Liver (tissue), 9 donors: ENCODE results near the gene SLC5A3. TPM values are rescaled to one million over a fixed set of nuclear protein-coding genes. Genes with fewer than 3 reads are reported as not detected.

Experiments used
- DNase-seq: peaks from one replicate; pipeline ENCODE4 v3.0.0-alpha.2; 2017; ENCODE audit warnings: low spot score
- H3K27ac ChIP-seq, 2 donors: one replicate each; pipeline ENCODE4 v1.7.0; 2013; ENCODE audit warnings: inconsistent platforms in 2 of 2, low read length in 2 of 2, control low read depth in 1 of 2, low read depth in 1 of 2, mild to moderate bottlenecking in 1 of 2
- H3K27me3 ChIP-seq, 4 donors: one replicate each; pipeline versions ENCODE4 v1.6.1 to v1.7.0; 2013; ENCODE audit warnings: low read length in 3 of 4, inconsistent platforms in 1 of 4, mild to moderate bottlenecking in 1 of 4, moderate library complexity in 1 of 4; ENCODE audit not compliant: control insufficient read depth in 4 of 4, insufficient read depth in 4 of 4
- H3K36me3 ChIP-seq, 4 donors: one replicate each; pipeline versions ENCODE4 v1.6.1 to v1.7.0; 2013; ENCODE audit warnings: low read length in 3 of 4, mild to moderate bottlenecking in 3 of 4, low read depth in 1 of 4, moderate library complexity in 1 of 4; ENCODE audit not compliant: control insufficient read depth in 4 of 4, insufficient read depth in 3 of 4
- H3K4me1 ChIP-seq, 4 donors: one replicate each; pipeline versions ENCODE4 v1.6.1 to v1.7.0; 2013; ENCODE audit warnings: low read length in 3 of 4, mild to moderate bottlenecking in 3 of 4, moderate library complexity in 1 of 4; ENCODE audit not compliant: control insufficient read depth in 4 of 4, insufficient read depth in 4 of 4
- H3K4me3 ChIP-seq, 3 donors: one replicate each; pipeline versions ENCODE4 v1.6.1 to v1.7.0; 2013; ENCODE audit warnings: low read length in 3 of 3, control low read depth in 1 of 3, low read depth in 1 of 3, mild to moderate bottlenecking in 1 of 3
- H3K9ac ChIP-seq, 2 donors: one replicate each; pipeline ENCODE4 v1.7.0; 2013; ENCODE audit warnings: low read length in 2 of 2, mild to moderate bottlenecking in 2 of 2, moderate library complexity in 2 of 2, control low read depth in 1 of 2, low read depth in 1 of 2
- H3K9me3 ChIP-seq, 4 donors: one replicate each; pipeline versions ENCODE4 v1.6.1 to v1.7.0; 2013; ENCODE audit warnings: low read length in 3 of 4; ENCODE audit not compliant: control insufficient read depth in 4 of 4
- CTCF ChIP-seq: fragments of 150-350 bp; IDR thresholded peaks from 2 replicates; pipeline ENCODE4 v1.5.1; 2017; ENCODE audit warnings: improper control_type of control experiment, low read depth, low read length; ENCODE audit not compliant: missing input control
- FOXA1 ChIP-seq: IDR thresholded peaks from 2 replicates; pipeline ENCODE4 v1.6.1; 2016; ENCODE audit warnings: antibody characterized with exemption
- FOXA2 ChIP-seq: IDR thresholded peaks from 2 replicates; pipeline ENCODE4 v1.6.1; 2016; ENCODE audit warnings: antibody characterized with exemption
- HNF4A ChIP-seq, 2 donors: conservative IDR thresholded peaks; 2 replicates each; pipeline ENCODE4 v1.6.1; 2016; ENCODE audit warnings: antibody characterized with exemption in 2 of 2, mild to moderate bottlenecking in 2 of 2
- HNF4G ChIP-seq: IDR thresholded peaks from 2 replicates; pipeline ENCODE4 v1.6.1; 2016; ENCODE audit warnings: antibody characterized with exemption
- JUND ChIP-seq, 2 donors: IDR thresholded peaks; 2 replicates each; pipeline ENCODE4 v1.6.1; 2016; ENCODE audit warnings: antibody characterized with exemption in 2 of 2
- NR2F2 ChIP-seq: IDR thresholded peaks from 2 replicates; pipeline ENCODE4 v1.6.1; 2016; ENCODE audit warnings: antibody characterized with exemption
- RAD21 ChIP-seq, 2 donors: IDR thresholded peaks; 2 replicates each; pipeline ENCODE4 v1.6.1; 2016; ENCODE audit warnings: antibody characterized with exemption in 2 of 2, mild to moderate bottlenecking in 2 of 2
- REST ChIP-seq: IDR thresholded peaks from 2 replicates; pipeline ENCODE4 v1.6.1; 2016; ENCODE audit warnings: antibody characterized with exemption, mild to moderate bottlenecking
- RXRA ChIP-seq, 2 donors: IDR thresholded peaks; 2 replicates each; pipeline ENCODE4 v1.6.1; 2017 to 2018; ENCODE audit warnings: antibody characterized with exemption in 2 of 2, mild to moderate bottlenecking in 1 of 2
- TAF1 ChIP-seq: conservative IDR thresholded peaks from 2 replicates; pipeline ENCODE4 v1.6.1; 2016; ENCODE audit warnings: antibody characterized with exemption, mild to moderate bottlenecking
- YY1 ChIP-seq: IDR thresholded peaks from 2 replicates; pipeline ENCODE4 v1.6.1; 2016; ENCODE audit warnings: antibody characterized with exemption, mild to moderate bottlenecking
- WGBS: extraction: QIAGEN DNeasy Blood & Tissue Kit; methylation state at CpG from one replicate; pipeline ENCODE4 v1.1.7; 2013; 5-methylcytosine and 5-hydroxymethylcytosine counted together
- polyA plus RNA-seq, 2 donors: library from polyadenylated mRNA; stranded (reverse) in 1 of 2; unstranded in 1 of 2; fragments of 200-250 nt in 1 of 2; fragments of >200 nt in 1 of 2; fragmentation: Nextera tagmentation in 1 of 2; extraction: Ambion mirVana in 1 of 2; gene quantifications; one replicate each; pipeline versions ENCODE4 v1.2.1 to v1.2.3, GENCODE V29; 2013 to 2015
- total RNA-seq, 2 donors: library from RNA; depleted of rRNA; stranded (reverse); fragments of >200 nt; gene quantifications; one replicate each; pipeline ENCODE4 v1.2.3, GENCODE V29; 2014
- TF ChIP-seq, protein P1 (sequence below): IDR thresholded peaks from 2 replicates; pipeline ENCODE4 v1.6.1; 2016; ENCODE audit warnings: antibody characterized with exemption
- TF ChIP-seq, protein P2 (sequence below): IDR thresholded peaks from 2 replicates; pipeline ENCODE4 v1.6.1; 2016; ENCODE audit warnings: antibody characterized with exemption
- donor health status: healthy.
- donor health status: healthy.
- donor health status: healthy.
- donor health status: healthy.
- donor health status: healthy.

SLC5A3 gene
- total and polyA plus RNA-seq, 4 donors: 1.5 to 16.6 (median 8.1) TPM

- H3K27me3 ChIP-seq: no peaks in the 10 kb centered on the region
- H3K27ac ChIP-seq: no peak overlapping the region
- TF ChIP-seq YY1: no peak
- no peak for TF ChIP-seq CTCF
- TF ChIP-seq NR2F2: no peak
- no peak for TF ChIP-seq TAF1
- no peak for TF ChIP-seq HNF4G
- H3K9ac ChIP-seq: peak overlapping the region in 1 of 2 donors; percentile 24
- H3K4me3 ChIP-seq: peak overlapping the region in 2 of 3 donors; percentile 66 to 98
- H3K4me1 ChIP-seq: peaks cover 1 to 31% (median 14%) of the 10 kb centered on the region in 4 donors
- H3K36me3 ChIP-seq: peaks cover 0 to 4% (median under 1%) of the 10 kb centered on the region in 4 donors
- WGBS: 45% methylated on average over 2 of the region's 2 CpGs
- no peak for DNase-seq
- no peaks in the 10 kb centered on the region for H3K9me3 ChIP-seq
Measured at GRCh38 chr21:34075091-34075425, 1.7 kb downstream of the SLC5A3 start.

GRCh38 chr21:34075760-34076660, 2.6 kb downstream of the SLC5A3 start:
- Histone ChIP-seq H3K27me3 (no peaks in the 10 kb centered on the region), H3K9me3 (no peaks in the 10 kb centered on the region), H3K36me3 (peaks cover 0 to 4% (median under 1%) of the 10 kb centered on the region in 4 donors), H3K9ac (no peak overlapping the region), H3K4me3 (no peak overlapping the region), H3K27ac (no peak overlapping the region), H3K4me1 (peaks cover 1 to 31% (median 14%) of the 10 kb centered on the region in 4 donors)
- TF ChIP-seq HNF4A (conservative IDR thresholded peaks at IDR 0.05): peak in 1 of 2 donors; percentile 23
- TF ChIP-seq, protein P1, sequence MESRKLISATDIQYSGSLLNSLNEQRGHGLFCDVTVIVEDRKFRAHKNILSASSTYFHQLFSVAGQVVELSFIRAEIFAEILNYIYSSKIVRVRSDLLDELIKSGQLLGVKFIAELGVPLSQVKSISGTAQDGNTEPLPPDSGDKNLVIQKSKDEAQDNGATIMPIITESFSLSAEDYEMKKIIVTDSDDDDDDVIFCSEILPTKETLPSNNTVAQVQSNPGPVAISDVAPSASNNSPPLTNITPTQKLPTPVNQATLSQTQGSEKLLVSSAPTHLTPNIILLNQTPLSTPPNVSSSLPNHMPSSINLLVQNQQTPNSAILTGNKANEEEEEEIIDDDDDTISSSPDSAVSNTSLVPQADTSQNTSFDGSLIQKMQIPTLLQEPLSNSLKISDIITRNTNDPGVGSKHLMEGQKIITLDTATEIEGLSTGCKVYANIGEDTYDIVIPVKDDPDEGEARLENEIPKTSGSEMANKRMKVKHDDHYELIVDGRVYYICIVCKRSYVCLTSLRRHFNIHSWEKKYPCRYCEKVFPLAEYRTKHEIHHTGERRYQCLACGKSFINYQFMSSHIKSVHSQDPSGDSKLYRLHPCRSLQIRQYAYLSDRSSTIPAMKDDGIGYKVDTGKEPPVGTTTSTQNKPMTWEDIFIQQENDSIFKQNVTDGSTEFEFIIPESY: no peak
- no peak for TF ChIP-seq RAD21 (IDR thresholded peaks at IDR 0.05)
- no peak for TF ChIP-seq FOXA2
- no peak for TF ChIP-seq JUND (IDR thresholded peaks at IDR 0.05)
- 74% methylated on average over 9 of the region's 9 CpGs for WGBS
- no peak for DNase-seq

GRCh38 chr21:34076835-34077234, 3.5 kb downstream of the SLC5A3 start:
- 94% methylated on average over 1 of the region's 1 CpG for WGBS
- Histone ChIP-seq H3K27me3 (no peaks in the 10 kb centered on the region), H3K9me3 (no peaks in the 10 kb centered on the region), H3K27ac (no peak overlapping the region), H3K9ac (no peak overlapping the region), H3K4me1 (peaks cover 1 to 36% (median 16%) of the 10 kb centered on the region in 4 donors), H3K36me3 (peaks cover 0 to 4% (median under 1%) of the 10 kb centered on the region in 4 donors), H3K4me3 (no peak overlapping the region)
- no peak for DNase-seq
- TF ChIP-seq CTCF: no peak
- TF ChIP-seq FOXA1: no peak
- TF ChIP-seq, protein P2, sequence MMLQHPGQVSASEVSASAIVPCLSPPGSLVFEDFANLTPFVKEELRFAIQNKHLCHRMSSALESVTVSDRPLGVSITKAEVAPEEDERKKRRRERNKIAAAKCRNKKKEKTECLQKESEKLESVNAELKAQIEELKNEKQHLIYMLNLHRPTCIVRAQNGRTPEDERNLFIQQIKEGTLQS: no peak
- TF ChIP-seq JUND (IDR thresholded peaks at IDR 0.05): no peak
- no peak for TF ChIP-seq REST
- TF ChIP-seq, protein P1: no peak
- no peak for TF ChIP-seq RXRA (IDR thresholded peaks at IDR 0.05)
- TF ChIP-seq HNF4G: no peak
